Endodermal cell (in vitro differentiated cells): ENCODE results near the gene EIF4E1B. TPM values are rescaled to one million over a fixed set of nuclear protein-coding genes. Genes with fewer than 3 reads are reported as not detected.

Experiments used
- DNase-seq: peaks from one replicate; pipeline ENCODE4 v3.0.0-alpha.2; 2017
- H3K27ac ChIP-seq: 2 replicates; pipeline ENCODE4 v1.5.1; 2013; ENCODE audit warnings: mild to moderate bottlenecking, low read depth, low read length, moderate library complexity
- H3K27me3 ChIP-seq: 2 replicates; pipeline ENCODE4 v1.6.1; 2013; ENCODE audit warnings: mild to moderate bottlenecking, low read length, moderate library complexity; ENCODE audit not compliant: insufficient read depth, control insufficient read depth, poor library complexity, severe bottlenecking
- H3K36me3 ChIP-seq: 2 replicates; pipeline ENCODE4 v1.7.0; 2013; ENCODE audit warnings: mild to moderate bottlenecking, low read length, moderate library complexity; ENCODE audit not compliant: control insufficient read depth, insufficient read depth
- H3K4me1 ChIP-seq: one replicate; pipeline ENCODE4 v1.7.0; 2013; ENCODE audit warnings: low read length; ENCODE audit not compliant: control insufficient read depth, insufficient read depth
- H3K4me3 ChIP-seq: 2 replicates; pipeline ENCODE4 v1.5.1; 2013; ENCODE audit warnings: mild to moderate bottlenecking, low read length, moderate library complexity
- H3K9ac ChIP-seq: 2 replicates; pipeline ENCODE4 v1.6.1; 2013; ENCODE audit warnings: mild to moderate bottlenecking, low read length, moderate library complexity; ENCODE audit not compliant: poor library complexity, severe bottlenecking; ENCODE audit errors: extremely low read depth
- H3K9me3 ChIP-seq: 2 replicates; pipeline ENCODE4 v1.6.1; 2013; ENCODE audit warnings: mild to moderate bottlenecking, low read length, moderate library complexity; ENCODE audit not compliant: control insufficient read depth
- H3K27ac Mint-ChIP-seq: 2 replicates; pipeline ENCODE4 v1.8.0; 2020; ENCODE audit warnings: mixed read lengths
- H3K27me3 Mint-ChIP-seq: 2 replicates; pipeline ENCODE4 v1.8.0; 2021; ENCODE audit warnings: mild to moderate bottlenecking, mixed read lengths; ENCODE audit not compliant: insufficient read depth
- H3K36me3 Mint-ChIP-seq: 2 replicates; pipeline ENCODE4 v1.8.0; 2020; ENCODE audit warnings: low read depth, mixed read lengths
- H3K4me1 Mint-ChIP-seq: 2 replicates; pipeline ENCODE4 v1.8.0; 2020; ENCODE audit warnings: mixed read lengths
- H3K4me3 Mint-ChIP-seq: 2 replicates; pipeline ENCODE4 v1.8.0; 2020; ENCODE audit warnings: mild to moderate bottlenecking, moderate library complexity, mixed read lengths
- H3K9me3 Mint-ChIP-seq: 2 replicates; pipeline ENCODE4 v1.8.0; 2020; ENCODE audit warnings: mild to moderate bottlenecking, mixed read lengths
- CTCF ChIP-seq: fragments of 200-600 bp; sonication (generic); conservative IDR thresholded peaks from 2 replicates; pipeline ENCODE4 v1.5.0; 2021; ENCODE audit warnings: antibody characterized with exemption, mild to moderate bottlenecking
- WGBS, 2 experiments: methylation state at CpG; one replicate each; pipeline versions ENCODE4 v1.1.5 to v1.1.7; 2013; ENCODE audit warnings: missing lambda C conversion rate in 2 of 2, mixed read lengths in 1 of 2; ENCODE audit not compliant: insufficient coverage in 1 of 2, insufficient read length in 1 of 2; 5-methylcytosine and 5-hydroxymethylcytosine counted together
- total RNA-seq, 2 donors: library from RNA; stranded (reverse); fragmentation: NEBNext Ultra II Directional in 1 of 2; extraction: Animal tissue kit (Norgen Biotek cat#: 25700) in 1 of 2; gene quantifications; 2 replicates in 1 of 2; 3 replicates in 1 of 2; pipeline ENCODE4 v1.2.1, GENCODE V29; 2021

The EIF4E1B gene
- total RNA-seq, 2 donors from 2014 or later: 1.4 to 2.0 TPM

GRCh38 chr5:176653401-176654385 lies 23.2 kb downstream of the EIF4E1B start:
- Histone ChIP-seq H3K4me1 (no peaks in the 10 kb centered on the region), H3K4me3 (no peak overlapping the region), H3K36me3 (peaks cover 12% of the 10 kb centered on the region), H3K9me3 (no peaks in the 10 kb centered on the region), H3K9ac (no peak overlapping the region), H3K27me3 (no peaks in the 10 kb centered on the region), H3K27ac (no peak overlapping the region)
- no peak for TF ChIP-seq CTCF
- Mint-ChIP-seq H3K9me3 (no peaks in the 10 kb centered on the region), H3K36me3 (peaks cover 25% of the 10 kb centered on the region), H3K27ac (no peak overlapping the region), H3K27me3 (no peaks in the 10 kb centered on the region), H3K4me3 (no peak overlapping the region), H3K4me1 (peaks cover 11% of the 10 kb centered on the region)
- no peak for DNase-seq
- WGBS, 2 experiments: 92% methylated on average over 10 to 18 of the region's 18 CpGs

- H3K4me1 ChIP-seq: no peaks in the 10 kb centered on the region
- TF ChIP-seq CTCF: no peak
- H3K27ac ChIP-seq: no peak overlapping the region
- H3K4me3 ChIP-seq: no peak overlapping the region
- Mint-ChIP-seq H3K27me3 (no peaks in the 10 kb centered on the region), H3K4me1 (peaks cover 6% of the 10 kb centered on the region), H3K9me3 (no peaks in the 10 kb centered on the region), H3K36me3 (peaks cover 25% of the 10 kb centered on the region), H3K4me3 (no peak overlapping the region), H3K27ac (no peak overlapping the region)
- H3K9me3 ChIP-seq: no peaks in the 10 kb centered on the region
- H3K9ac ChIP-seq: no peak overlapping the region
- DNase-seq: no peak
- peaks cover 12% of the 10 kb centered on the region for H3K36me3 ChIP-seq
- H3K27me3 ChIP-seq: no peaks in the 10 kb centered on the region
- 87 to 88% methylated on average over 6 to 14 of the region's 14 CpGs for WGBS, 2 experiments
These were observed 24.4 kb downstream of the EIF4E1B start for GRCh38 chr5:176654856-176655255.

GRCh38 chr5:176656467-176656990 lies 26.1 kb downstream of the EIF4E1B start:
- no peaks in the 10 kb centered on the region for H3K4me1 ChIP-seq
- Mint-ChIP-seq H3K27me3 (no peaks in the 10 kb centered on the region), H3K4me3 (no peak overlapping the region), H3K9me3 (no peaks in the 10 kb centered on the region), H3K4me1 (no peaks in the 10 kb centered on the region), H3K36me3 (peaks cover 24% of the 10 kb centered on the region), H3K27ac (no peak overlapping the region)
- H3K27ac ChIP-seq: no peak overlapping the region
- no peak overlapping the region for H3K9ac ChIP-seq
- no peak for TF ChIP-seq CTCF
- H3K4me3 ChIP-seq: no peak overlapping the region
- no peak for DNase-seq
- H3K9me3 ChIP-seq: no peaks in the 10 kb centered on the region
- no peaks in the 10 kb centered on the region for H3K27me3 ChIP-seq
- WGBS, 2 experiments: 89 to 97% methylated on average over 10 to 13 of the region's 13 CpGs
- peaks cover 12% of the 10 kb centered on the region for H3K36me3 ChIP-seq
